ENCODE measurements around the gene KCTD13. TPM values are rescaled to one million over a fixed set of nuclear protein-coding genes. Genes with fewer than 3 reads are reported as not detected.

Gene KCTD13
- total and polyA plus RNA-seq, 10 of the 15 experiments (the other 5 are each of a cell fraction or from before 2014, with no cell fraction given) = 3.3 to 29.2 (median 12.5) TPM

GRCh38 chr16:29862884-29863668 is 63.0 kb downstream of the KCTD13 start, which contains the start of gene CDIPT (continued):
- TF ChIP-seq SKIL (IDR thresholded peaks at IDR 0.05; ENCODE audit: low read depth, poor library complexity, severe bottlenecking) (peak; percentile 100), RELA (IDR thresholded peaks at IDR 0.05; ENCODE audit: borderline replicate concordance, partially characterized antibody) (peak; percentile 76), EZH2 (IDR thresholded peaks at IDR 0.05; ENCODE audit: borderline replicate concordance, control insufficient read depth, low read depth, low read length) (no peak), RAD21 (IDR thresholded peaks at IDR 0.05; ENCODE audit: insufficient read depth, low read depth, low read length) (no peak), RAD51 (IDR thresholded peaks at IDR 0.05) (peak; percentile 23; the same call in 1 of the 2 replicates), FOS (IDR thresholded peaks at IDR 0.05; ENCODE audit: borderline replicate concordance, extremely low read depth, insufficient read length) (no peak), ATF3 (IDR thresholded peaks at IDR 0.05; ENCODE audit: borderline replicate concordance, extremely low read depth, low read depth, low read length) (no peak), RFX5 (IDR thresholded peaks at IDR 0.05; ENCODE audit: low read depth, low read length) (no peak), USF2 (IDR thresholded peaks at IDR 0.05; ENCODE audit: borderline replicate concordance, low read depth, low read length) (no peak), POLR2A (IDR thresholded peaks at IDR 0.05; ENCODE audit: low read depth, low read length) (peak; percentile 59; the same call in 1 of the 2 replicates), ZBED1 (IDR thresholded peaks at IDR 0.05; ENCODE audit: borderline replicate concordance) (no peak), E2F4 (IDR thresholded peaks at IDR 0.05; ENCODE audit: low read depth, low read length) (no peak), SUPT20H (IDR thresholded peaks at IDR 0.05; ENCODE audit: borderline replicate concordance, control insufficient read depth, low read depth, low read length) (no peak), SMAD1 (IDR thresholded peaks at IDR 0.05; ENCODE audit: low read depth, partially characterized antibody) (no peak), NRF1 (conservative IDR thresholded peaks at IDR 0.05; ENCODE audit: low read depth, low read length) (no peak; the same call in 1 of the 2 replicates), PML (IDR thresholded peaks at IDR 0.05; ENCODE audit: low read length) (0 out of 2 replicates have a peak, but pooled peaks have one; percentile 82), SMC3 (IDR thresholded peaks at IDR 0.05; ENCODE audit: borderline replicate concordance, low read length) (no peak), KLF5 (IDR thresholded peaks at IDR 0.05; ENCODE audit: partially characterized antibody) (peak; percentile 100), HDAC6 (IDR thresholded peaks at IDR 0.05; ENCODE audit: unreplicated experiment) (no peak), KAT2A (conservative IDR thresholded peaks at IDR 0.05; ENCODE audit: control insufficient read depth, low read depth, low read length) (no peak)
- TF ChIP-seq, protein P1, sequence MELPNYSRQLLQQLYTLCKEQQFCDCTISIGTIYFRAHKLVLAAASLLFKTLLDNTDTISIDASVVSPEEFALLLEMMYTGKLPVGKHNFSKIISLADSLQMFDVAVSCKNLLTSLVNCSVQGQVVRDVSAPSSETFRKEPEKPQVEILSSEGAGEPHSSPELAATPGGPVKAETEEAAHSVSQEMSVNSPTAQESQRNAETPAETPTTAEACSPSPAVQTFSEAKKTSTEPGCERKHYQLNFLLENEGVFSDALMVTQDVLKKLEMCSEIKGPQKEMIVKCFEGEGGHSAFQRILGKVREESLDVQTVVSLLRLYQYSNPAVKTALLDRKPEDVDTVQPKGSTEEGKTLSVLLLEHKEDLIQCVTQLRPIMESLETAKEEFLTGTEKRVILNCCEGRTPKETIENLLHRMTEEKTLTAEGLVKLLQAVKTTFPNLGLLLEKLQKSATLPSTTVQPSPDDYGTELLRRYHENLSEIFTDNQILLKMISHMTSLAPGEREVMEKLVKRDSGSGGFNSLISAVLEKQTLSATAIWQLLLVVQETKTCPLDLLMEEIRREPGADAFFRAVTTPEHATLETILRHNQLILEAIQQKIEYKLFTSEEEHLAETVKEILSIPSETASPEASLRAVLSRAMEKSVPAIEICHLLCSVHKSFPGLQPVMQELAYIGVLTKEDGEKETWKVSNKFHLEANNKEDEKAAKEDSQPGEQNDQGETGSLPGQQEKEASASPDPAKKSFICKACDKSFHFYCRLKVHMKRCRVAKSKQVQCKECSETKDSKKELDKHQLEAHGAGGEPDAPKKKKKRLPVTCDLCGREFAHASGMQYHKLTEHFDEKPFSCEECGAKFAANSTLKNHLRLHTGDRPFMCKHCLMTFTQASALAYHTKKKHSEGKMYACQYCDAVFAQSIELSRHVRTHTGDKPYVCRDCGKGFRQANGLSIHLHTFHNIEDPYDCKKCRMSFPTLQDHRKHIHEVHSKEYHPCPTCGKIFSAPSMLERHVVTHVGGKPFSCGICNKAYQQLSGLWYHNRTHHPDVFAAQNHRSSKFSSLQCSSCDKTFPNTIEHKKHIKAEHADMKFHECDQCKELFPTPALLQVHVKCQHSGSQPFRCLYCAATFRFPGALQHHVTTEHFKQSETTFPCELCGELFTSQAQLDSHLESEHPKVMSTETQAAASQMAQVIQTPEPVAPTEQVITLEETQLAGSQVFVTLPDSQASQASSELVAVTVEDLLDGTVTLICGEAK (IDR thresholded peaks at IDR 0.05; ENCODE audit: borderline replicate concordance) = peak; percentile 80; the same call in 1 of the 2 replicates

Measured in GM12878 (cell line).